GM19035 (cell line): ENCODE results near the gene LTBR.

ENCODE experiments used
- ATAC-seq: cut with Tn5 transposase; IDR thresholded peaks from one replicate; pipeline ENCODE4 v1.9.1; 2021; ENCODE audit not compliant: unreplicated experiment

Gene LTBR

GRCh38 chr12:6367969-6368892 lies 15.7 kb upstream of the LTBR start:
- ATAC-seq = no peak

- no peak for ATAC-seq
These were observed 14.9 kb upstream of the LTBR start for GRCh38 chr12:6368906-6369525.

- ATAC-seq = no peak
These were observed 13.9 kb upstream of the LTBR start for GRCh38 chr12:6369916-6370575.

GRCh38 chr12:6370576-6370935 lies 13.4 kb upstream of the LTBR start:
- no peak for ATAC-seq

- no peak for ATAC-seq
These were observed 12.8 kb upstream of the LTBR start for GRCh38 chr12:6370994-6371754.

GRCh38 chr12:6372403-6373003 lies 11.5 kb upstream of the LTBR start:
- no peak for ATAC-seq

GRCh38 chr12:6373022-6373787 lies 10.8 kb upstream of the LTBR start:
- ATAC-seq = no peak

GRCh38 chr12:6374028-6374785 lies 9.8 kb upstream of the LTBR start:
- ATAC-seq = no peak

GRCh38 chr12:6374786-6375160 lies 9.2 kb upstream of the LTBR start:
- no peak for ATAC-seq

GRCh38 chr12:6375269-6376078 lies 8.5 kb upstream of the LTBR start, which contains the start of gene SCNN1A:
TSS of gene SCNN1A (minus strand) at chr12:6375563. CDS start at chr12:6374783, 780 bp downstream.
- no peak for ATAC-seq

GRCh38 chr12:6376079-6376869 lies 7.7 kb upstream of the LTBR start:
- ATAC-seq = no peak

GRCh38 chr12:6376870-6377666 lies 6.9 kb upstream of the LTBR start:
- ATAC-seq = no peak

GRCh38 chr12:6377667-6377994 lies 6.3 kb upstream of the LTBR start:
- ATAC-seq = no peak

GRCh38 chr12:6378709-6379472 lies 5.1 kb upstream of the LTBR start:
- ATAC-seq = no peak

GRCh38 chr12:6380141-6381121 lies 3.5 kb upstream of the LTBR start:
- no peak for ATAC-seq
